Stimulated activated CD4-positive, alpha-beta T cell treated with anti-CD3 and anti-CD28 coated beads, Interleukin-4, amount 100 ng/mL, for 4 hours (primary cell): ENCODE data around the gene ARHGEF10L.

Experiments
- DNase-seq, 2 experiments: peaks; one replicate each; pipeline ENCODE4 v3.0.0-alpha.2; 2020

The ARHGEF10L gene

DNA sequence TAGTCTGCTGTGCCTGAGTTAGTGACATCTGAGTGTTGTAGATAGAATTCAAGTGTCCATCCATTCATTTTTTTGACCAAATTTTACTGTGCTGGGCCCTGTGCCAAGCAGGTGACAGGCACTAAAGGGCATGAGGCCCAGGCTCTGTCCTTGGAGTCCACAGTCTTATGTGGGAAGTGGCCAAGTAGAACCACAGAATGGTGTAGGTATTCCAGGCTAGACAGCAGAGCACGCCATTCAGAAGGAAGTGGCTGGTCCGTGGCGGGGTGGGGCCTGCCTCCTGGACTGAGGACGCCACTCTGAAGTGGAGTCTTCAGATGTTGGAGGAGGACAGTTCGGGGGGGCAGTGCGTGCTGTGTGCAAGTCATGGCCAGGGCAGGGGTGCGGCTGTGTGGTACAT, 146.8 kb downstream of the ARHGEF10L start:
- no peak for DNase-seq

DNA sequence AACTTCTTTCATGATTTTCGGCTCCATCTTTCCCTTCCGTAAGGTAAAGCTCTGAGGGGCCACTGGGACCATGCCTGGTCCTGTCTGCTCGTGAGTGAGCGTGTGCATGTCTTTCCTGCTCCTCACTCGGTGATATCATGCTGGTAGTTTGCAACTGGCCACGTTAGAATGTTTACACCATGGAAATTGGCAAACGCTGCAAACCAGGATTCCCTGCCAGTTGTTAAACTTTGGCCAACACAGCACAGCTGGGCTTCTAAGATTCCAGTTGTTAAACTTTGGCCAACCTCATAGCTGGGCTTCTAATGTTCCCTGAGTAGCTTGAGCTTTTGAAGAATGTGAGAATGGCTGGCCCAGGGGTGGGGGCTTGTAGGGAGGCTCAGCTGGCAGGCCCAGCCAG, 147.6 kb downstream of the ARHGEF10L start:
- DNase-seq = no peak

DNA sequence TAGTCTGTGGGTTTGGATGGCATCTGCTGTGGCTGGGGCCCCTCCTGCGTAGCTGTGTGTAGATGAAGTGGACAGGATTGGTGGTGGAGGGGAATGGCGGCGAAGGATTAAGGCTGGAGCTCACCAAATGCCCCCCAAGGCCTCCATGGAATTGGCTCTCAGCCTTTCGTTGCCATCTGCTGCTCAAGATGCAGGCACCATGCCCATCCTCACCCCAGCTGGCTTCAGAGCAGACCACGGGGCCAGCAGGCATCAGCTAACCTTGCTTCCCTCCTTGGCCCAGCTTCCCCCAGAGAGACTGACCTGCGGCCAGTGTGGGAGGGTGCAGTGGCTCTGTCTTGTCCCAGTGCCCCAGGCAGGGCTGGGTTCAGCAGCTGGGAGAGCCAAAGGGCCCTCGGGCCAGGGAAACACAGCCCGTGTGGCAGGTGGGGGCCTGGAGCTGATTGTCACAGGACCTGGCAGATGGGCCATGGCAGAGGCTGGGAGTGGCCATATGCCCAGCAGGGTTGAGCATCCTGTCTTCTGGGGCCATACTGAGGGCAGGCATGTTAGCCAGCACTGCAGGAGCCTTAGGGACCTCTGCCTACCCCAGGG, 148.8 kb downstream of the ARHGEF10L start:
- no peak for DNase-seq

DNA sequence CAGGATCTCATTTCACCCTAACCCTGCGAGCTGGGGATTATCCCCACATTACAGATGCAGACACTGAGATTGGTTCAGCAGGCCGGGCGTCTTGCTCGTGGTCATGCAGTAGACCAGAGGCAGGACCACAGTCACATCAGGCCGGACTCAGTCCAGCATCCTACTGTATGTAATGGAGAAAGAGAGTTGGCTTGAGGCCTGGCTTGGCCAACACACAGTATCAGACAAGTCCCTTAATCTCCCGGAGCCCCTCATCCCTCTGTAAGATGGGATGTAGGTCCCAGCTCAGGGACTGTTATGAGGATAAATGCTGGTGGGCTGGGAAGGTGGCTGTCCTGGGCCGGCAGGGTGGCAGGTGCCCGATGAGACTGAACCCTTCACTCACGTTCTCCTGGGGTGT, 149.5 kb downstream of the ARHGEF10L start:
- DNase-seq = no peak

DNA sequence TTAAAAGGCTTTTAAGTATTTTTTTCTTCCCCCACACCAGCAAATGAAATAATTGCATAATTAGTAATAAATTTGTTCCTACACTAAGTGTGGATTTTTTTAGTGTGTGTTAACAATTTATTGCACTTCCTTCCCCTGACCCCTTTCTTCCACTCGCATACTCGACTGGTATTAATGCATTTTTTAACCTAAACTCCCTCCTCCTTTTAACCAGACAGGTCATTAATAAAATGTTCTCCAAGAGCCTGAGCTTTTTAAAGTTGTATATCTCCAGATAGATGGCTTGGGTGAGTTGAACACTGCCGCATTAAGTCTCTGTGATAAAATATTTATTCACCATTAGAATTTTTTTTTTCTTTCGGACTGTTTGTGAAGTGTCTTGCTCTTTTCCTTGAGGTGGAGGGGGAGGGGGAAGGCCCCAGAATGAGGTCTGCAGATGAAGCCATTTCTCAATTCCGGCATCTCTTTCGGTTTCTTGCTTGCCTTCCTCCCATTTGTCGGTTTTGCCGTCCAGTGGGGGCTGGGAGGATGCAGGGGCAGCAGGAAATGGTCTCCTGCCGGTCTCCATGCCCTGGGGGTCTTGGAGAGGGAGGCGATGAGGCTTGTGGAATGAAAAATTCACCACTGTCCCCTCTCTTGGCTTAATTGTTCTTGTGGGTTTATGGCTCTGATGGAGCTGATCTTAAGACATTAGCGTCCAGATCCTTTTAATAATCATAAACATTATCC, 151.6 kb downstream of the ARHGEF10L start:
- DNase-seq = no peak

DNA sequence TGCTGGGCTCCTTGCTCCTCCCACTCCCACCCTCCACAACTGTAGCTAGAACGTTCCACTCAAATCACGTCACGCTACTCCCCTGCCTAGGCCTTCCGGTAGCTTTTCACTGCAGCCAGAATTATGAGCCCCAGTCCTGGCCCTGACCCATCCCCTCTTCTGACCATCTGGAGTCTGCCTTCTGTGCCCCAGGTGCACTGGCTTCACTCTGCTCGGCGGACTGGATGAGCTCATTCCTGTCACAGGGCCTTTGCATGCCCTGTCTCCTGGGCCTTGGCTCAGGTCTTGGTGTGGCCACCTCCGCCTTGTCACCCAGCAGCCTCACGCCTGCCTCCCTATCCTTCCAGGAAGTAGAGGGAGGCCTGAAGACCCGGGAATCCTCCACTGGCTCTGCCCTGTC, 153.1 kb downstream of the ARHGEF10L start:
- no peak for DNase-seq

DNA sequence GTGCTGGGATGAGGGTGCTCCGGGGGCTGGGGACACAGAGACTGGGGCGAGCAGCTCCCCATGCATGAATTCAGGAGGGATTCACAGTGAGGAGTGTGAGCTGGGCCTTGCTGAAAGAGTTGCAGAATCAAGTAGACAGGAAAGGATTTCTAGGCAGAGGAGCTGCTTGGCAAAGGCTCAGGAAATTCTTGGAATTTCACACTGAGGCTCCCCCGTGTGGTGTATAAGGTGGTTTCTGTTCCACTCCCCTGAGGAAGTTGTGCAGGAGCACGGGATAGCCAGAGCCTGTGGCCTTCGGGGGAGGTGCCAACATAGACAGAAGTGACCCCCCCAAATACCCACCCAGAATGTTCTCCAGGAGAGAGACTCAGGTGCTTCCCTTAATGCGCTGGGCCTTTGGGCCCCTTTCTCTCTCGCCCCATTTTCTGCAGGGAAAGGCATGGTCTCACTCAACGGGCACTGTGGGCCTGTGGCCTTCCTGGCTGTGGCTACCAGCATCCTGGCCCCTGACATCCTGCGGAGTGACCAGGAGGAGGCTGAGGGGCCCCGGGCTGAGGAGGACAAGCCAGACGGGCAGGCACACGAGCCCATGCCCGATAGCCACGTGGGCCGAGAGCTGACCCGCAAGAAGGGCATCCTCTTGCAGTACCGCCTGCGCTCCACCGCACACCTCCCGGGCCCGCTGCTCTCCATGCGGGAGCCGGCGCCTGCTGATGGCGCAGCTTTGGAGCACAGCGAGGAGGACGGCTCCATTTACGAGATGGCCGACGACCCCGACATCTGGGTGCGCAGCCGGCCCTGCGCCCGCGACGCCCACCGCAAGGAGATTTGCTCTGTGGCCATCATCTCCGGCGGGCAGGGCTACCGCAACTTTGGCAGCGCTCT, 157.2 kb downstream of the ARHGEF10L start:
- no peak for DNase-seq

DNA sequence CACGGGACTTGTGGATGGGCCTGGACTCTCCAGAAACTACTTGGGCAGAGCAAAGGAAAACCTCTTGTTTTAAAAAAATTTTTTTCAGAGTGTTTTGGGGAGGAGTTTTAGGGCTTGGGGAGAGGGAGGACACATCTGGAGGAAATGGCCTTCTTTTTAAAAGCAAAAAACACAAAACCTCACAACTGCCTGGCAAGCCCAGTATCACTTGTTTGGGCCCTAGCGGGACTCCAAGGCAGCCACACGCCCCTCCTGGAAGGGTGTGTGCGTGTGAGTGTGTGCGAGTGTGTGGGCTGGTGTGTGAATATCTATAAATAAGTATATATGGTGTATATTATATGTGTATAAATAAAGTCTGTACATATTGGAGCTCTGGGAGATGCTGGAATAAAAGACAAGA, 158.0 kb downstream of the ARHGEF10L start:
- no peak for DNase-seq

DNA sequence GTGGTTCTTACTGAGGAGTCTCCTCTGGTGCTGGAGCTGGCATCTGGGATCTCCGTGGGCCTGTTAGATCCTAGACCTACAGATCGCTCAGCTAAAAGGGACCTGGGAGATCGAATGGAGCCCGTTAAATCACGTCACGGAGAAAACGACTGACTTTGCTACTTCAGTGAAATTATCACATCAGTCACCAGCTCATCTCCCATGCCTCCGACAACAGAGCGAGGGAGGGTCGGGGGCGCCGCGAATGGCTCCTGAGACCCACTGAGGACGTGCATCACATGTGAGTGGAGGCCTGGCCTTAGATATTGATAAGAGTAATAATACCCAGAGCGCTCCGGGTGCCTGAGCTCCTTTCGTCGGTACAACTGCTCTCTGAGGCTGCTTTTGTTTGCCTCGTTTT, 160.1 kb downstream of the ARHGEF10L start:
- no peak for DNase-seq

DNA sequence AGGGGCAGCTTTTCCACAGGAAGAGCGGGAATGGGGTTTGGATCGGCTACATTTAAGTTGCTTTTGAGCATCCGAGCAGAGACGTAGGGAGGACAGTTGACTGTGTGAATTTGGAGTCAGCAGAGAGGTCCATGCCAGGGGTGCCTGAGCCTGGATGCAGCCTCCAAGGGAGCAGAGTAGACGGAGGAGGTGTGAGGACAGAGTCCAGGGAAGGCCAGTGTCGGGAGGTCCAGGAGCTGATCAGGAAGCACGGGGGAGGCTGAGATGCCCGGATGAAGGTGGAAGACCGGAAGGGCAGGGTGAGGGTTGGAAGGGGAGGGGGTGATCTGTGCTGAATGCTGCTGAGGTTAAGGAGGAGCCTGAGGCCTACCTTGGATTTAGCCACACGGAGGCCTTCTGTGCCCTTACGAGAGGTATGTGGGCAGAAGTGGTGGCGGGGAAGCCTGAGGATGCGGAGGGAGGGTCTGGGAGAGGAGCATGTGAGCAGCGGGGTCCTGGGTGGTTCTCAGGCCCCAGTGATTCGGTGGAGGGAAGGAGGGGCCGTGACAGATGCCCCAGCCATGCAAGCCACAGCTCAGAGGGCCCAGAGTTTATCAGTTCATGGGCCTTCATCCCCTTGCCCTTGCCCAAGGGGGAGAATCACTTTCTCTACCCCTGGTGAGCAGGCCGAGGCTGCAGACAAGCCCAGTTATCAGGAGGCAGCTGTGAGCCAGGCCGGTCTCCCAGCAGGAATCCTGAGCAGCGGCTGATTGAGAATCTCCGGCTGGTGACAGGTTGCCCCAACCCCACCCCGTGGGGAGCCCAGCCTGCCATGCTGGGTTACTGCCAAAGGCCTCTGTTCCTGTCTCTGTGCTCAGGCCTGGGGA, 161.7 kb downstream of the ARHGEF10L start:
- DNase-seq = no peak

DNA sequence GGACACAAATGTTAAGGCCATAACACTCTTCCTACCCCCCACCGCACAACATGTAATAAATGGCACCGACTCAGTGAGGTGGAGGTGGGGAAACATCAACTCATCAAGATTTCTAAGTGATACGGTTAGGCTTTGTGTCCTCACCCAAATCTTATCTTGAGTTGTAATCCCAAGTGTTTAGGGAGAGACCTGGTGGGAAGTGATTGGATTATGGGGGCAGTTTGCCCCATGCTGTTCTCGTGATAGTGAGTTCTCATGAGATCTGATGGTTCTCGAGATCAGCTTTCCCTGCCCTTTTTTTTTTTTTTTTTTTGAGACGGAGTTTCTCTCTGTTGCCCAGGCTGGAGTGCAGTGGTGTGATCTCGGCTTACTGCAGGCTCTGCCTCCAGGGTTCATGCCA, 164.7 kb downstream of the ARHGEF10L start:
- no peak for DNase-seq

DNA sequence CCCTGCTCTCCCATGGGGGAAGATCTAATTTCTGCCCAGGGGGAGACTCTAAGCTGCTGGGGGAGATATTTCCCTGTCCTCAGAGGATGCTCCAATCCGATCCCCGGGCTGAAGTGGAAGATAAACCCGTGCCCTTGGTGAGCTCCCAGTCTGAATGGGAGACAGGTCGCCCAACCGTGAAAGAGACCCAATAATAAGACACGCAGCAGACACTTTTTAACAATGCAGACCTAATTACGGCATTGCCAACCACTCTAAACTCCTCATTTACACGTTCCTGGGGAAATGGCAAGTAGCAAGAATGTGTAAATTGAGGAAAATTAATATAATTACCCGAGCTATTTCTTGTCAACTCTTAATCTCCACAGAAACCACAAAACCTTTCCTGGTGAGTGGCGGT, 166.9 kb downstream of the ARHGEF10L start:
- DNase-seq = no peak

DNA sequence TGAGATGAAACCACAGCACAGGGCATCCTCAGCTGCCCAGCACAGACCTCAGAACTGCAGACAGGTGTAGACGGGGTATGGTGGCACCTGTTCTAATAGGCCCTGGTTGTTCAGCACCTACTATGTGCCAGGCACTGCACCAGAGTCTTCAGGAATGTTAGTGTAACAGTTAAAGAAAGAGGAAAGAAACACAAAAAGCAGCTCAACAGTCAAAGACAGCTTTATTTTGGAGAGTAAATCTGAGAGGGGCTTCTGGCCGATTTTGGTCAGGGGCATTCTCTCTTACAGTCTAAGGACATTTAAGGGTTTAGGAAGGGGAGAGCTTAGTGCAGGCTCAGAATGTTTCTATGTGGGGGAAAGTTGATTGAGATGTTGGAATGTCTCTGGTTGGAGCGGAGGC, 170.5 kb downstream of the ARHGEF10L start:
- DNase-seq = no peak

DNA sequence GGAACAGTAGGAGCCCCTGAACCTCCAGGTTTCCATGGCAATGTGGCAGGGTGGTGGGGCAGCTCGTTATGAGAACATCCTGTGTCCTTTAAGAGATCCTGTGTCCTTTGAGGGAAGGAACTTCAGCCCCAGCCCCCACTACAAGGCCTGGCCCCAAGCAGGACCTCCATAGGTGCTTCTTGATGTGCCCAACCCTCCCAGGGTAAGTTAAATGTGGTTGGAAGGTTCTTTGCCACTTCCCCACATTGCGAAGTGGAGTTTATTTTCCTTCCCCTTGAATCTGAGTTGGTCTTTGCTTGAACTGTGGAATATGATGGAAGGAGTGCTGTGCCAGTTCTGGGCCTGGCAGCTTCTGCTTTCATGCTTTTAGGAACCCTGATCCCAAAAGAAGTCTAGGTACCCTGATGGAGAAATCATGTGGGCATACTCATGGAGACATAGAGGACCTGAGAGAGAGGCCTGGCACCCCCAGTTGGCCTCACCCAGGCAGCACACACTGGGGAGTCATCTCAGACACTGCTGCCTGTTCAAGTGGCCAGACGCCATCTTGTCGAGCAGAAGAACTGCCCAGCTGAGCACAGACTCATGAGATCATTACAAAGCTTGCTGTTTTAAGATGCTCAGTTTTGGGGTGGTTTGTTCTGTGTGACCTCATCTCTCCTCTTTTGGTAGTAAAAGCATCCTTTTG, 171.5 kb downstream of the ARHGEF10L start:
- DNase-seq = no peak

DNA sequence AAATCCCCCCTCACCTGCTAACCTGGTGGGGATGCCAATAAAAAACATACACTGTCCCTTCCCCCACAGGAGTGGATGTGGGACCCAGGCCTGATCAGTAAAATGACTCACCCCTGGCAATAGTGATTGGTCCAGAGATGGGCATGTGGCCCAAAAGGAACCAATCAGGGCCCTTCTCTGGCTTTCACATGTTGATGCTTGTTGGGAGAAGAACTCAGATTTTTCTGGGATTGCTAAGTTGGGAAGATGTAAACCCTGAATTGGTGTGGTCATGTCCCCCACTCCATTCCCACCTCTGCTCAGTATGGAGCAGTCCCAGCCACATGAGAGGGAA, 172.0 kb downstream of the ARHGEF10L start:
- no peak for DNase-seq

DNA sequence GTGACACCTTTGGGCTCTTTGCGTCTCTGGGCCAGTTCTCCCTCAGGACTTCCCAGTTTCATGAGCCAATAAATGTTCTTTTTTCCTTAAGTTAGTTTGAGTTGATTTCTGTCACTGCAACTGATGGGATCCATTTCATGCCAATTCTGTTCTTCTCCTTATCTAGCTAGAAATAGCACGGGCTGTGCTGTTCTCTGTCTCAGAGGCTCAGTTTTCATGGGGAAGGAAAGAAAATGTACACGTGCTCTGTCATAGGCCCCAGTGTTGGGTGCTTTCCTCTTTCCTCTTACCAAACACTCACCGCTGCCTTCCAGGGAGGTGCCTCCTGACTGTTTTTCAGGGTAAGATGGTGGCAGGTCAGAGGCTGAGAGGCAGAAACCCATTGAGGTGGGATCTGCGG, 172.4 kb downstream of the ARHGEF10L start:
- no peak for DNase-seq

DNA sequence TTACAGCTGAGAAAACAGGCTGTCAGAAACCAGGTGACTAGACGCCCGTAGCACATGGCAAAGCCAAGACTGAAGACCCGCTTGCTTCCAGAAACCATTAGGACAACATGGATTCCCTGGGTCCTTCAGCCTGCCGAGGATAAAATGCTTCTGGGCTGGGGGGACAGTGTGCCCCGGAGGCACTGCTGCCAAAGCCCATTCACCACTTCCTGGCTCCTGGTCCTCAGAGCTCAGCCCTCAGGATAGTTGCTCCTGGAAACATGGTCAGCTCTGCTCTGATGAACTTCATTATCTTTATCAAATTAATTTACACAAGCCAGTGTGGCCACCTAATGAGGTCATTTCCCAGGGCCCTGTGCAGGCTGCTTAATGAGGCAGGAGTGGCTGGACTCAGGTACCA, 174.5 kb downstream of the ARHGEF10L start:
- DNase-seq = no peak

DNA sequence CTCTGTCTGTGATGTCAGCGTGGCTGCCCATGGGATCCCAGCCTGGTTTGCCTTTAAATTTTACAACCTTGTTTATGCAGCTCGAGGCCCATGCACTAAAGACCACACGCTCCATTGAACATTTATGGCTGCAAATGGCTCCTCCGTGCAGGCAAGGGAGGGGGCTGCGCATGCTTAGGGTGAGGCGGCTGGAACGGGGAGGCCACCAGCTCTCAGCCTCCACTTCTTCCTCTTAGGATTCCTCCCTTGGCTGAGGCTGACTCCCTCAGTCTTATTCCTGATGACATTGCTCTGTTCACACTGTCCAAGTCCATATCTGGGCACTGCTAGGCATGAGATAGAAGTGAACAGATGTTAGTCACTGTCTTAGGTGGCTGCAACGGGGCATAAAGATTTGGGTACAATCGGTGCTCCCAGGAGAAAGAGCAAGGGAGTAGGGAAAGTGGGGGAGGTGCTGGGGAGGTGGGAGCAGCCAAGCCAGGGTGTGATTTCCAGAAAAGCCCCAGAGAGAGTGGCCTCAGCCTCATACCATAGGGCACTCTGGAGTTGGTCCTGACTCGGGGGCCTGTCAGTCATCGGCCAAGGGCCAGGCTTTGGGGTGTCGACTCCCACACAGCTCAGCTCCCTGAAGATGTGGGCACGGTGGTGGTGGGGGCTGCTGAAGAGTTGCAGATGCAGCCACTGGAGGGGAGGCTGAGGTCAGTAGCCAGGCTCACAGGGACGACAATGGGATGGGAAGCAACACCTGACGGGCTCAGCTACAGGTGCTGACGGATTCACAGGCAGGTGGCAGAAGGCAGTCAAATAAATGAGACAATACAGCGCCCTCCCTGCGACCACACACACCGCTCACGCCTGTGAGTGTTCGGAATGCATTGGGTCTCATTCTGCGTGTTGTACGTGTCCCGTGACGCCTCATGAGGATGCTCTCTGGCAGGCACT, 178.4 kb downstream of the ARHGEF10L start:
- no peak for DNase-seq

DNA sequence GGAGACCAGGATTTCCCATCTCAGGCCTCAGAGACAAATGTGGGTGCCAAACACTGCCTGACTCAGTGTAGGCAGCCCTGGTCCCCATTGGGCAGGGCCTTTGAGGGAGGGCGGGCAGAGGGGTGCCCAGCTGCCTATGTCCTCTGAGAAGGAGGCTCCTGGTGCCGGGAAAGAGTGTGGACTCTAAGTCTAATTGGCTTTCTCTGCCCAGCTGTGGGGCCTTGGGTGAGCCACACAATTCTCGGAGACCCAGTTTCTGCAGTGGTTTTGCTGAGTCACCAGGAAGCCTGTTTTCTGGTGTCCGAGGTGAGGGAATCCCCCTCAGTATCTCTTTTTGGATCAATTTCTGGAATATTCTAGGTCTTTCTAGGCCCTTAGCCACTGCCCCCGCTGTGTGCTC, 180.4 kb downstream of the ARHGEF10L start:
- DNase-seq = no peak

DNA sequence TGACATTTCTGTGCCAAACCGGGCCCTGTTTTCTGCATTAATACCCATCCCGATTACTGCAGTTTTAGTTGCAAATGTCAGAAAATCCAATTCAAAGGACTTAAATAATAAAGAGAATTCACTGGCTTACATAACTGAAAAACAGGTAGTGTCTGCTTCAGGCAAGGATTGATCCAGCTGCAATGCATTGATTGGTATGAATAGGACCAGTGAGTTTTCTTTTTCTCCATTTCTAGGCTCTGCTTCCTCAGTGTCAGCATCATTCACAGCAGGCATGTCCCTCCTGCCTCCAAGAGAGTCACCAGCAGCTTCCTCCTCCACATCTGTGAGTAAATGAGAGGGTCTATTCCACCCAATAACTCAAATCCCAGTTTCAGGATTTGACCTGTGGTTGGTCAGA, 181.9 kb downstream of the ARHGEF10L start:
- DNase-seq = no peak

DNA sequence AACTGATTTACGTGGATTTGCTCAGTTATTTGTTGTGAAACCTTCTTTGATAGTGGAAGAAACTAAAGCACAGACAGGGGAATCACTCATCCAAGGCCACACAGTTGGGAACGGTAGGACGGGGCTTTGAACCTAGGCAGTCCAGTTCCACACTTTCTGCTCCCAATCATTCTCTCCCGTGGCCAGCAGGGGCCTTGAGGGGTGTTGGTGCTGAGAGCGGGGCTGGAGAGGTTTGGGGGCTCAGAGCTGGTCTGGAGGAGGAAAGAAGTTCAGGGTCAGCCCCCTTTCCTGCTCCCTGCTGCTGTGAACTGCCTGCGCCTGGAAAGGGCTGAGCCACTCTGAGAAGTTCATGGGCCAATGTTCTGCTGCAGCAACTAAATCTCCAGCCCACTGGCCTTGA, 184.2 kb downstream of the ARHGEF10L start:
- DNase-seq = no peak
